Measurements from ENCODE around the gene LTBP4. TPM values are rescaled to one million over a fixed set of nuclear protein-coding genes. Genes with fewer than 3 reads are reported as not detected.

The LTBP4 gene
- polyA plus RNA-seq, 1 donor from 2014 or later = 22.1 TPM

GRCh38 chr19:40570313-40571004, 30.7 kb upstream of the LTBP4 start:
- Mint-ChIP-seq H3K27me3 (peaks cover 21% of the 10 kb centered on the region), H3K4me3 (peak overlapping the region; percentile 46 to 93 (median 81)), H3K27ac (peak overlapping the region; percentile 40 to 94 (median 68)), H3K36me3 (no peaks in the 10 kb centered on the region), H3K4me1 (peaks cover 4 to 9% (median 7%) of the 10 kb centered on the region in 3 donors), H3K9me3 (peaks cover 0 to 4% (median 2%) of the 10 kb centered on the region in 3 donors)

DNA sequence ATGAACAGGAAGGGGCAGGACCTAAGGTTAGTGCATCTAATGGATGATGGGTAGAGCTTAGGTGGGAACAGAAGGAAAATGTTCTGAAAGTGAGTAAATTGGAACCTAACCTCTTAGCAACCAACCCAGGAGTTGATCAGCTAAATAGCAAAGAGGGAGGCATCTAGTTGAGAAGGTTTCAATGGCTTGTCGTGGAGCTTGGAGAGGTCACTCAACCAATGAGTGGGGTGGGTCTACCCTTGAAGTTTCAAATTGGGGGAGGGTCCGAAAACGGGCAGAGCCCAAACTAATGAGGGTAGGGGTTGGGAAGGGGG, 30.2 kb upstream of the LTBP4 start:
- H3K4me3 Mint-ChIP-seq = peak overlapping the region; percentile 37 to 81 (median 72)
- H3K27ac Mint-ChIP-seq = peak overlapping the region; percentile 40 to 94 (median 68)
- peaks cover 4 to 10% (median 8%) of the 10 kb centered on the region in 3 donors for H3K4me1 Mint-ChIP-seq
- H3K27me3 Mint-ChIP-seq = peaks cover 18% of the 10 kb centered on the region
- no peaks in the 10 kb centered on the region for H3K36me3 Mint-ChIP-seq
- H3K9me3 Mint-ChIP-seq = peaks cover 0 to 4% (median 2%) of the 10 kb centered on the region in 3 donors

DNA sequence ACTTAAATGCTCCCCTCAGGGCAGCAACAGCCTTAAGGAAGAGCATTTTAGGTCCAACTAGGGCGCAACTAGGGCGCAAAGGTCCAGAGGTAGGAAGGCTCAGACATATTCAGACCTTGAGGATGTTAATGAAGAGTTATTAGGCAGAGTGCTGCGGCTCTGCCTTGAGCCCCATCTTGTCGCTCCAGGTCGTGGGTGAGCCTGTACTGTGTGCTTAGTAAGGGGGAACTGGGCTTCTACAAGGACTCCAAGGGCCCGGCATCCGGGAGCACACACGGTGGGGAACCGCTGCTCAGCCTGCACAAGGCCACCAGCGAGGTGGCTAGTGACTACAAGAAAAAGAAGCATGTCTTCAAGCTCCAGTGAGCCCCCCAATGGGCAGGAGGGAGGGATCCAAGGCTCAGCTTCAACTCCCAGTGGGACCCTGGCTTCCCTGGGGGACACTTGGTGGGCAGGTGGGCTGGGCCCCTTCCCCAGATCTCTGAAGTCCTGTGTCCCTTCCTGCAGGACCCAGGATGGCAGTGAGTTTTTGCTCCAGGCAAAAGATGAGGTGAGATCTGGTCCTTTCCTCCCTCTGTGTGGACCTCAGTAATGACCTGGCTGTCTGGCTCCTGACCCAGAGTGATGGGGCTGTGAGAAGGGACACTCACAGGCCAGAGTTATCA, 29.2 kb upstream of the LTBP4 start:
- H3K36me3 Mint-ChIP-seq = no peaks in the 10 kb centered on the region
- H3K27me3 Mint-ChIP-seq = peaks cover 14% of the 10 kb centered on the region
- peak overlapping the region in 2 of 3 donors; percentile 16 to 91 for H3K27ac Mint-ChIP-seq
- H3K4me1 Mint-ChIP-seq = peaks cover 9 to 13% (median 11%) of the 10 kb centered on the region in 3 donors
- H3K9me3 Mint-ChIP-seq = peaks cover 0 to 4% (median 2%) of the 10 kb centered on the region in 3 donors
- no peak overlapping the region for H3K4me3 Mint-ChIP-seq

DNA sequence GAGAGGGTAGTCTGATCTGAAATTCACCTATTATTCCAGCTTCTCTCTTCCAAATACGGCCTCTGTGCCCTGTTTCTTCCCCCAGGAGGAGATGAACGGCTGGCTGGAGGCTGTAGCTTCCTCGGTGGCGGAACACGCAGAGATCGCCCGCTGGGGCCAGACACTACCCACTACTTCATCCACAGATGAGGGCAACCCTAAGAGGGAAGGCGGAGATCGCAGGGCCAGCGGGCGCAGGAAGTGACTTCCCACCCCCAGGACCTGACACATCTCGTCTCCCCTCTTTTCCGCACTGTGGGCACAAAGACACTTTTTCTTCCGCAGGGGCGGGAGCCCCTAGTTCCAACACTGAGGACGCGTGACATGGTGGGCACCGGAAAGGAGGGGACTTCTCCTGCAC, 25.8 kb upstream of the LTBP4 start:
- H3K4me3 Mint-ChIP-seq = peak overlapping the region; percentile 64 to 79 (median 78)

GRCh38 chr19:40576151-40576584, 25.0 kb upstream of the LTBP4 start:
- Mint-ChIP-seq H3K4me1 (peaks cover 14 to 25% (median 15%) of the 10 kb centered on the region in 3 donors), H3K27me3 (no peaks in the 10 kb centered on the region), H3K9me3 (no peaks in the 10 kb centered on the region), H3K27ac (peak overlapping the region in 1 of 3 donors; percentile 92), H3K4me3 (peak overlapping the region; percentile 88 to 100 (median 97)), H3K36me3 (no peaks in the 10 kb centered on the region)

More for the DNA sequence above, 25.8 kb upstream of the LTBP4 start:
- Mint-ChIP-seq H3K27ac (no peak overlapping the region), H3K36me3 (no peaks in the 10 kb centered on the region), H3K9me3 (peaks cover 0 to 4% (median 2%) of the 10 kb centered on the region in 3 donors), H3K27me3 (no peaks in the 10 kb centered on the region), H3K4me1 (peaks cover 10 to 26% (median 18%) of the 10 kb centered on the region in 3 donors)

GRCh38 chr19:40576585-40577451, 24.4 kb upstream of the LTBP4 start, which contains the start of gene SHKBP1:
TSS of gene SHKBP1 (plus strand) at chr19:40576873. CDS start at chr19:40576900, 27 bp downstream.
- H3K27ac Mint-ChIP-seq = peak within 1 kb of the TSS; percentile 87 to 92 (median 91)
- no peaks in the 10 kb centered on the region for H3K9me3 Mint-ChIP-seq
- peak within 1 kb of the TSS; percentile 88 to 100 (median 97) for H3K4me3 Mint-ChIP-seq
- H3K27me3 Mint-ChIP-seq = no peaks in the 10 kb centered on the region
- no peaks in the 10 kb centered on the region for H3K36me3 Mint-ChIP-seq
- peaks cover 14 to 25% (median 15%) of the 10 kb centered on the region in 3 donors for H3K4me1 Mint-ChIP-seq

DNA sequence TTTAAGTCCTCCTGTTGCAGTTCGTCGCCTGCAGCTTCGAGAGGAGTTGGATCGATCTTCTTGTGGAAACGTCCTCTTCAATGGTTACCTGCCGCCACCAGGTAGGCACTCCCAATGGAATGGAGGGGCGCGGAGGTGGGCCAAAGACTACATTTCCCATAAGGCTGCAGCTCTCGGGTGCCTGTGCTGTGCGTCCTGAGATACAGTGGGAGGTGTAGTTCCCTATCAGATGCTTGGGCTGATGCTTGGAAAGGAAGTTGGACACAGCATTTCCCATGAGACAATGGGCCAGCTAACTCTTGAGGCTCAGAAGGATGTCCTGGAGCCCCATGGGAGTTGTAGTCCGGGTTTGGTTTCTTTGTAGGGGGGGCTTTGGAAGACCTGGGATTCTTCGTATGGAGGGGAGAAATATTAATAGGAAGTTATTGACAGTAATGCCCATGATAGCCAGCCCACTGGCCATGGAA, 22.7 kb upstream of the LTBP4 start:
- peak overlapping the region in 2 of 3 donors; percentile 24 to 25 for H3K27ac Mint-ChIP-seq

DNA sequence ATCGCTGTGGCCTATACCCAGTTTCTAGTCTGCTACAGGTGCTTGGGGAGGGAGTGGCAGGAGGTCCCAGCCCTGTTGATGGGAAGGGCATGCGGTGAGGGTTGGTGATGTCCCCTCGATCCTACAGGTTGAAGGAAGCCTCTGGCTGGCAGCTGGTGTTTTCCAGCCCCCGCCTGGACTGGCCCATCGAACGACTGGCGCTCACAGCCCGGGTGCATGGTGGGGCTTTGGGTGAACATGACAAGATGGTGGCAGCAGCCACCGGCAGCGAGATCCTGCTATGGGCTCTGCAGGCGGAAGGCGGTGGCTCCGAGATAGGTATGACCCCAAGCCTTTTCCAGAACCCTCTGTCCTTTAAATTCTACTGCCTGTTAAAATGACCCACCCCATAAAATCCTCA, 20.6 kb upstream of the LTBP4 start:
- peak overlapping the region in 2 of 4 donors; percentile 17 to 38 for H3K4me3 Mint-ChIP-seq

More for the DNA sequence above, 22.7 kb upstream of the LTBP4 start:
- Mint-ChIP-seq H3K27me3 (no peaks in the 10 kb centered on the region), H3K4me1 (peaks cover 14 to 30% (median 15%) of the 10 kb centered on the region in 3 donors), H3K36me3 (peaks cover 4% of the 10 kb centered on the region), H3K9me3 (no peaks in the 10 kb centered on the region), H3K4me3 (peak overlapping the region; percentile 16 to 100 (median 97))

GRCh38 chr19:40581531-40581930, 19.6 kb upstream of the LTBP4 start:
- Mint-ChIP-seq H3K27me3 (no peaks in the 10 kb centered on the region), H3K4me3 (no peak overlapping the region), H3K9me3 (no peaks in the 10 kb centered on the region), H3K36me3 (peaks cover 4% of the 10 kb centered on the region), H3K27ac (no peak overlapping the region), H3K4me1 (peaks cover 12 to 36% (median 27%) of the 10 kb centered on the region in 3 donors)

More for the DNA sequence above, 20.6 kb upstream of the LTBP4 start:
- Mint-ChIP-seq H3K27ac (no peak overlapping the region), H3K27me3 (no peaks in the 10 kb centered on the region), H3K36me3 (peaks cover 4% of the 10 kb centered on the region), H3K4me1 (peaks cover 14 to 40% (median 24%) of the 10 kb centered on the region in 3 donors), H3K9me3 (no peaks in the 10 kb centered on the region)

- Mint-ChIP-seq H3K27me3 (no peaks in the 10 kb centered on the region), H3K4me3 (peak overlapping the region in 1 of 4 donors; percentile 50), H3K9me3 (no peaks in the 10 kb centered on the region), H3K4me1 (peaks cover 9 to 32% (median 26%) of the 10 kb centered on the region in 3 donors), H3K36me3 (peaks cover 7% of the 10 kb centered on the region), H3K27ac (peak overlapping the region in 2 of 3 donors; percentile 54 to 71)
Observed at GRCh38 chr19:40582467-40582866, 18.7 kb upstream of the LTBP4 start.

DNA sequence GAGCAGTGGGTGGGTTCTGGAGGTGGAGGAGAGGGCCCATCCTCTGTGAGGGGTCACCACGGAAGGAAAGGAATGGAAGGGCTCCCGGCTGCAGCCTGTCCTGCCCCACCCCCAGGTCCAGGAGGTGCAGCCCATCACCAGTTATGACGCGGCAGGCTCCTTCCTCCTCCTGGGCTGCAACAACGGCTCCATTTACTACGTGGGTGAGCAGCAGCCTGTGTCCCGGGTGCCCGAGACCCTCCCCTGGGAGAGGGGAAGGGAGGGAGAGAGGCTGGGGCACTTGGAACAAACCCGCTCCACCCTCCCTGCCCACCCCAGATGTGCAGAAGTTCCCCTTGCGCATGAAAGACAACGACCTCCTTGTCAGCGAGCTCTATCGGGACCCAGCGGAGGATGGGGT, 17.9 kb upstream of the LTBP4 start:
- Mint-ChIP-seq H3K36me3 (peaks cover 12% of the 10 kb centered on the region), H3K4me3 (no peak overlapping the region), H3K27me3 (no peaks in the 10 kb centered on the region), H3K4me1 (peaks cover 9 to 23% (median 21%) of the 10 kb centered on the region in 3 donors), H3K9me3 (no peaks in the 10 kb centered on the region), H3K27ac (no peak overlapping the region)

DNA sequence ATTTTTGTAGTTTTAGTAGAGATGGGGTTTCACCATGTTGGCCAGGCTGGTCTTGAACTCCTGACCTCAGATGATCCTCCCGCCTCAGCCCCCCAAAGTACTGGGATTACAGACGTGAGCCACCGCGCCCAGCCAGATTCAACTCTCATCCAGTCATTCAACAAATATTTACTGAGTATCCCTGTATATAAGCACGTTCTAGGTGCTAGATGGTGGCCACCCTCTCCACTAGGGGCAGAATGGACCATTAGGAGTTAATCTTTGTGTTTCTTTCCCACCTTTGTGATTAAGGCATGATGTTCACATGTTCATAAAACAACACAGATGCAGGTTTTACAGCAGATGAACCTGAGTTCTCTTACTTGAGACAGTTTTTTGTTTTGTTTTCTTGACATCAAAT, 17.2 kb upstream of the LTBP4 start:
- Mint-ChIP-seq H3K36me3 (peaks cover 12% of the 10 kb centered on the region), H3K4me3 (peak overlapping the region in 2 of 4 donors; percentile 16 to 43)

DNA sequence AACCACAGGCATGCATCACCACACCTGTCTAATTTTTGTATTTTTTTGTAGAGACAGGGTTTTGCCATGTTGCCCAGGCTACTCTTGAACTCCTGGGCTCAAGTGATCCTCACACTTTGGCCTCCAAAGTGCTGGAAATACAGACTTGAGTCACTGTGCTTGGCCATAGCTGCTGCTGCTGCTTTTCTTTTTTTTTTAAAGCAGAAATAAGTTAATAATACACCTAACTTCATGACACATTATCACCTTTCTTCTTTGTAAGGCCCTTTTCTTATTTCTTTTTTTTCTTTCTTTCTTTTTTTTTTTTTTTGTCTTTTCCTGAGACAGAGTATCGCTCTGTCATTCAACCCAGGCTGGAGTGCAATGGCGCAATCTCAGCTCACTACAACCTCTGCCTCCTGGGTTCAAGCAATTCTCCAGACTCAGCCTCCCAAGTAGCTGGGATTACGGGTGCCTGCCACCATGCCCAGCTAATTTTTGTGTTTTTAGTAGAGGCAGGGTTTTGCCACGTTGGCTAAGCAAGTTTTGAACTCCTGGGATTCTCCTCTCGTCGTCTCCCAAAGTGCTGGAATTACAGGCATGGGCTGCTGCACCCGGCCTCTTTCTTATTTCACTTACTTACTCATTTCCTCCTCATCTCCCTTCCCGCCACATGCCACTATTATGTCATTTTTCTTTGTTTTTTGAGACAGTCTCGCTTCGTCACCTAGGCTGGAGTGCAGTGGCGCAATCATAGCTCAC, 15.8 kb upstream of the LTBP4 start:
- no peaks in the 10 kb centered on the region for H3K27me3 Mint-ChIP-seq
- peaks cover 12% of the 10 kb centered on the region for H3K36me3 Mint-ChIP-seq
- H3K9me3 Mint-ChIP-seq = no peaks in the 10 kb centered on the region
- H3K4me1 Mint-ChIP-seq = peaks cover 4 to 17% (median 14%) of the 10 kb centered on the region in 3 donors
- peak overlapping the region in 1 of 3 donors; percentile 81 for H3K27ac Mint-ChIP-seq
- no peak overlapping the region for H3K4me3 Mint-ChIP-seq

More for the DNA sequence above, 17.2 kb upstream of the LTBP4 start:
- H3K27me3 Mint-ChIP-seq = no peaks in the 10 kb centered on the region
- peaks cover 9 to 19% (median 17%) of the 10 kb centered on the region in 3 donors for H3K4me1 Mint-ChIP-seq
- H3K27ac Mint-ChIP-seq = peak overlapping the region in 1 of 3 donors; percentile 82
- no peaks in the 10 kb centered on the region for H3K9me3 Mint-ChIP-seq

DNA sequence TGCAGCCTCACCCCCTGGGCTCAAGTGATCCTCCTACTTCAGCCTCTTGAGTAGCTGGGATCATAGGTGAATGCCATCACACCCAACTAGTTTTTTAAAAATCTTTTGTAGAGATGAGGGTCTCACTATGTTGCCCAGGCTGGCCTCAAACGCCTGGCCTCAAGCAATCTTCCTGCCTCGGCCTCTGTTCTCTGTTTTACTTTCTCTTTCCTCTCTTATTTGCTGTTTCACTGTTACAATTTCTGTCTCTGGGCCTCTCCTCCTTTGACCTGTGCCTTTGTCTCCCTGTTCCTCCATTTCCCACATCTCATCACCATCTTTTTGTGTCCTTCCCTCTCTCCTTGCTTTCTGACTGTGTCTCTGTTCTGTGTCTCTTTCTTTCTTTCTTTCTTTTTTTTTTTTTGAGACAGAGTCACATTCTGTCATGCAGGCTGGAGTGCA, 15.2 kb upstream of the LTBP4 start:
- H3K4me1 Mint-ChIP-seq = peaks cover 2 to 15% (median 14%) of the 10 kb centered on the region in 3 donors
- no peaks in the 10 kb centered on the region for H3K27me3 Mint-ChIP-seq
- peaks cover 12% of the 10 kb centered on the region for H3K36me3 Mint-ChIP-seq
- peak overlapping the region in 1 of 4 donors; percentile 15 for H3K4me3 Mint-ChIP-seq
- peak overlapping the region in 1 of 3 donors; percentile 81 for H3K27ac Mint-ChIP-seq
- no peaks in the 10 kb centered on the region for H3K9me3 Mint-ChIP-seq

Measured in IgD-negative memory B cell (primary cell).